MCF 10A (cell line): Measurements from ENCODE around the gene TAF6L. TPM values are rescaled to one million over a fixed set of nuclear protein-coding genes. Genes with fewer than 3 reads are reported as not detected.

Experiments
- BruUV-seq: library from RNA; stranded (reverse); fragments of 400-500 nt; replicated peaks from 2 replicates; lab custom pipeline; 2021; lab: Mats Ljungman, UMichigan
- CTCF ChIA-PET: fragments of 300-600 bp; sonication (Branson Sonifier 250); formaldehyde crosslinking; extraction: SDS; loops from one replicate; lab custom pipeline; 2021; ENCODE audit warnings: antibody characterized with exemption, inconsistent platforms; lab: Yijun Ruan, JAX
- POLR2A ChIA-PET: fragments of 300-600, 350-650 bp; sonication (Branson Sonifier 250); formaldehyde crosslinking; extraction: SDS; loops from one replicate; lab custom pipeline; 2020; ENCODE audit warnings: antibody characterized with exemption, inconsistent platforms; lab: Yijun Ruan, JAX
- DNase-seq: peaks from one replicate; pipeline ENCODE4 v3.0.0-alpha.2; 2018; ENCODE audit not compliant: unreplicated experiment
- H3K27ac Mint-ChIP-seq: one replicate; pipeline ENCODE4 v1.8.0; 2022; ENCODE audit warnings: mild to moderate bottlenecking, low read depth, mixed read lengths; ENCODE audit not compliant: unreplicated experiment
- H3K27me3 Mint-ChIP-seq: one replicate; pipeline ENCODE4 v1.8.0; 2022; ENCODE audit warnings: mixed read lengths; ENCODE audit not compliant: insufficient read depth, unreplicated experiment
- H3K36me3 Mint-ChIP-seq: one replicate; pipeline ENCODE4 v1.8.0; 2022; ENCODE audit warnings: mild to moderate bottlenecking, moderate library complexity, mixed read lengths; ENCODE audit not compliant: insufficient read depth, unreplicated experiment
- H3K4me1 Mint-ChIP-seq: one replicate; pipeline ENCODE4 v1.8.0; 2022; ENCODE audit warnings: mixed read lengths; ENCODE audit not compliant: insufficient read depth, unreplicated experiment
- H3K4me3 Mint-ChIP-seq: one replicate; pipeline ENCODE4 v1.8.0; 2022; ENCODE audit warnings: mild to moderate bottlenecking, moderate library complexity, mixed read lengths; ENCODE audit not compliant: unreplicated experiment
- H3K9me3 Mint-ChIP-seq: one replicate; pipeline ENCODE4 v1.8.0; 2022; ENCODE audit warnings: mixed read lengths; ENCODE audit not compliant: unreplicated experiment
- intact Hi-C: fragments of 100-400 bp; cut with micrococcal nuclease; formaldehyde crosslinking; loops from 2 replicates; pipeline ENCODE4 v1.14.1; 2022
- microRNA-seq: library from miRNA; unstranded; fragments of <30 nt; microRNA quantifications from one replicate; pipeline ENCODE4 v1.2.0, GENCODE V29; 2022
- total RNA-seq: library from RNA; stranded (reverse); gene quantifications from 2 replicates; pipeline ENCODE4 v1.2.3, GENCODE V29; 2022
- TF ChIP-seq, protein P1 (sequence below): fragments of 200-600 bp; IDR thresholded peaks from one replicate; pipeline ENCODE4 v1.8.0; 2022; ENCODE audit warnings: antibody characterized with exemption, mild to moderate bottlenecking; ENCODE audit not compliant: unreplicated experiment

Gene TAF6L
- total RNA-seq, 1 experiment from 2014 or later, result 11.6 TPM

GRCh38 chr11:62831520-62832335 is 60.5 kb downstream of the TAF6L start, which contains the start of gene STX5:
TSS of gene STX5 (minus strand) at chr11:62832051. CDS start at chr11:62831243, 808 bp downstream.
- ChIA-PET CTCF (interaction anchor here (0.6 to 0.8 kb wide), 3 partner anchors 60 to 985 kb away, joined by 3 read pairs; no protein-coding TSS in a partner anchor), POLR2A (interaction anchor here (0.6 to 3.8 kb wide), 45 partner anchors 8 to 1473 kb away, joined by 3 to 105 read pairs (median 5); partner anchors contain the start of genes B3GAT3, C11orf98, EEF1G and HNRNPUL2)
- Mint-ChIP-seq H3K9me3 (no peaks in the 10 kb centered on the region), H3K36me3 (peaks cover 50% of the 10 kb centered on the region), H3K4me3 (peak within 1 kb of the TSS; percentile 89), H3K4me1 (peaks cover 31% of the 10 kb centered on the region), H3K27me3 (no peaks in the 10 kb centered on the region), H3K27ac (peak within 1 kb of the TSS; percentile 99)
- TF ChIP-seq, protein P1, sequence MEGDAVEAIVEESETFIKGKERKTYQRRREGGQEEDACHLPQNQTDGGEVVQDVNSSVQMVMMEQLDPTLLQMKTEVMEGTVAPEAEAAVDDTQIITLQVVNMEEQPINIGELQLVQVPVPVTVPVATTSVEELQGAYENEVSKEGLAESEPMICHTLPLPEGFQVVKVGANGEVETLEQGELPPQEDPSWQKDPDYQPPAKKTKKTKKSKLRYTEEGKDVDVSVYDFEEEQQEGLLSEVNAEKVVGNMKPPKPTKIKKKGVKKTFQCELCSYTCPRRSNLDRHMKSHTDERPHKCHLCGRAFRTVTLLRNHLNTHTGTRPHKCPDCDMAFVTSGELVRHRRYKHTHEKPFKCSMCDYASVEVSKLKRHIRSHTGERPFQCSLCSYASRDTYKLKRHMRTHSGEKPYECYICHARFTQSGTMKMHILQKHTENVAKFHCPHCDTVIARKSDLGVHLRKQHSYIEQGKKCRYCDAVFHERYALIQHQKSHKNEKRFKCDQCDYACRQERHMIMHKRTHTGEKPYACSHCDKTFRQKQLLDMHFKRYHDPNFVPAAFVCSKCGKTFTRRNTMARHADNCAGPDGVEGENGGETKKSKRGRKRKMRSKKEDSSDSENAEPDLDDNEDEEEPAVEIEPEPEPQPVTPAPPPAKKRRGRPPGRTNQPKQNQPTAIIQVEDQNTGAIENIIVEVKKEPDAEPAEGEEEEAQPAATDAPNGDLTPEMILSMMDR, result no peak
- BruUV-seq, result TSS peak; percentile 62
- DNase-seq, result peak; percentile 98
- intact Hi-C loops, result loop anchor here (2.0 to 10.0 kb wide), 2 partner anchors 27 to 447 kb away; partner anchors contain the start of gene NXF1

DNA sequence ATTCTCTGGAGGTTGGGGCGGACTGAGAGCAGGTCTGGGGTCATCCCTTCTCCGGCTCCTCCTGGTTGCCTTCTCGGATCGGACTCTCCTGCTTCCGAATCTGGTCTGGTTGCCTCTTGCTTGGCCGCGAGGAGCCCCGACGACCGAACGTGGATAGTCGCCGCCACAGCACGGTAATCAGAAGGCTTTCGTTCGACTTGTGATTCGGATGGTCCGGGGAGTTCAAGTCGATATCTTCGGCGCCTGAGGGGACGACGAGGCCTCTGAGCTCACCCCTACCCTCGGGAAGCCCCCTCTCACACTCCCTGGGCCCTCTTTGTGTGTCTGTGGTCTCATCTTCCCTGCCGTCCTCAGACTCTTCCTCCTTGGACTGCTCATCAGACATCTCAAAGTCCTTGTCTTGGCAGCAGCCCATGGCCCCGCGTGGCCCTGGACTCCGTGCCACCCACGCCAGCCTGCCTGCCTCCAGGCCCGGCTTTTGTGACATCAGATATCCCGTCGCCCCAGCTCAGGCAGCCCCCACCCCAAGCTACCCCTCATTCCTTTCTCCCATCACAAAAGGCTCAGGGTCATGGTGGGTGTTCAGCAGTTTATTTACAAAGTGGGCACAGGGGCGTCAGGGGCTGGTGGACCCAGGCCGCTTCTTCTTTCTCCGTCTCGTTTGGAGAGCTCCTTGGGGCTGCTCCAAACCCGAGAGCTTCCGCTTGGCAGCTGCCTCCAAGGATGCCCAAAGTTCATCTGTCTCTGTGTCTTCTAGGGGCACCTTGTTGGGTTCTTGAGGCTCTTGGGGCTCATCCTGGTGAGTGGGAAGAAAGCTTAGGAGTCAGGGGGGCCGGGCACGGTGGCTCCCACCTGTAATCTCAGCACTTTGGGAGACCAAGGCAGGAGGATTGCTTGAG is 61.4 kb downstream of the TAF6L start, which contains the start of gene TEX54:
Gene TEX54, minus strand, starts transcription at position 506 of the 899 bp plus-strand sequence.
- intact Hi-C loops, result loop anchor here (2.0 to 10.0 kb wide), 2 partner anchors 28 to 448 kb away; partner anchors contain the start of gene NXF1
- CTCF ChIA-PET, result interaction anchor here (0.8 to 1.1 kb wide), 3 partner anchors 42 to 60 kb away, joined by 3 to 4 read pairs (median 3); no protein-coding TSS in a partner anchor
- POLR2A ChIA-PET, result interaction anchor here (0.6 to 3.8 kb wide), 37 partner anchors 8 to 1006 kb away, joined by 3 to 105 read pairs (median 6); partner anchors contain the start of genes B3GAT3, EEF1G, HNRNPUL2 and INTS5
- Mint-ChIP-seq H3K4me3 (peak within 1 kb of the TSS; percentile 89), H3K4me1 (peaks cover 32% of the 10 kb centered on the region), H3K27me3 (no peaks in the 10 kb centered on the region), H3K27ac (peak within 1 kb of the TSS; percentile 99), H3K36me3 (peaks cover 48% of the 10 kb centered on the region), H3K9me3 (no peaks in the 10 kb centered on the region)
- TSS peak; percentile 80 for BruUV-seq
- DNase-seq, result no peak
- TF ChIP-seq, protein P1, result no peak

DNA sequence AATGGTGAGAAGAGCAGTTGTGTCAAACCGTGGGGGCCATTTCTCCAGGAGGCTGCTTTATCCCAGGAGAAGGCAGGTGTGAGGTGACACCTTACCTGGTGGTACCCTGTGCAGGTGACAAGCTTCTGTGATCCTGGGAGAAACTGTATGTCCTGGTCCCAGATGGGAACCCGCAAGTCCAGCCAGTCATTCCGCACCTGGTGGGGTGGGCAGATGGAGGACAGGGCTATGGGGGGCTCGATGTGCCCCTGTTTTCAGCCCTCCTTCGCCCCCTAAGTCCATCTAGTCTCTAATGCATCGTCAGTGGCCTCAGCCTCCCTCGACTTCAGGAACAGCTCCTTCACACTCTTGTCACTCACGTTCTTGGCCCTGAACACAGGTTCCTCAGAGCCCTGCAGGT is 64.1 kb downstream of the TAF6L start:
- intact Hi-C loops, result loop anchor here (10.0 kb wide), 1 partner anchor 451 kb away; no protein-coding TSS in a partner anchor
- no TSS peak for BruUV-seq
- Mint-ChIP-seq H3K27ac (no peak overlapping the region), H3K9me3 (no peaks in the 10 kb centered on the region), H3K4me1 (peaks cover 30% of the 10 kb centered on the region), H3K27me3 (no peaks in the 10 kb centered on the region), H3K36me3 (peaks cover 49% of the 10 kb centered on the region), H3K4me3 (no peak overlapping the region)
- ChIA-PET POLR2A (interaction anchor here (1.0 to 1.7 kb wide), 2 partner anchors 29 to 30 kb away, joined by 3 to 4 read pairs; no protein-coding TSS in a partner anchor), CTCF (interaction anchor here (0.6 to 2.1 kb wide), 7 partner anchors 28 to 159 kb away, joined by 3 to 8 read pairs (median 3); no protein-coding TSS in a partner anchor)
- no peak for DNase-seq
- TF ChIP-seq, protein P1, result no peak

Small RNAs within 50 kb of the gene (microRNA-seq; reads per million reads assigned to microRNA genes)
- gene MIR6514, result 1.6 reads per million, percentile 10 among the genes with 10 or more reads in this experiment
- 0.40 reads per million for gene MIR6748

Other genes starting within 250 kb of the TAF6L start
- 416 and 429 TPM in 2 replicates for gene AHNAK, start 224.6 kb upstream of the TAF6L start, total RNA-seq
- gene EEF1G, start 197.5 kb upstream of the TAF6L start, total RNA-seq, result 1,510 and 1,855 TPM in 2 replicates
- gene TUT1, start 179.9 kb upstream of the TAF6L start, total RNA-seq, result 26.0 and 28.3 TPM in 2 replicates
- gene MTA2, start 169.5 kb upstream of the TAF6L start, total RNA-seq, result 139 and 176 TPM in 2 replicates
- gene EML3, start 158.6 kb upstream of the TAF6L start, total RNA-seq, result 33.9 and 43.7 TPM in 2 replicates
- 2.5 and 2.9 TPM in 2 replicates for gene ROM1, start 158.1 kb upstream of the TAF6L start, total RNA-seq
- gene B3GAT3, start 149.4 kb upstream of the TAF6L start, total RNA-seq, result 40.1 and 42.4 TPM in 2 replicates
- 364 and 374 TPM in 2 replicates for gene GANAB, start 124.8 kb upstream of the TAF6L start, total RNA-seq
- gene INTS5, start 118.1 kb upstream of the TAF6L start, total RNA-seq, result 17.4 and 19.3 TPM in 2 replicates
- gene C11orf98, start 106.2 kb upstream of the TAF6L start, total RNA-seq, result 81.2 and 91.6 TPM in 2 replicates
- gene CSKMT, start 106.1 kb upstream of the TAF6L start, total RNA-seq, result 15.4 and 31.2 TPM in 2 replicates
- 11.6 and 13.8 TPM in 2 replicates for gene UQCC3, start 99.7 kb upstream of the TAF6L start, total RNA-seq
- 8.3 and 8.7 TPM in 2 replicates for gene LBHD1, start 99.1 kb upstream of the TAF6L start, total RNA-seq
- 146 and 153 TPM in 2 replicates for gene UBXN1, start 92.3 kb upstream of the TAF6L start, total RNA-seq
- 0.42 and 0.81 TPM in 2 replicates for gene LRRN4CL, start 81.9 kb upstream of the TAF6L start, total RNA-seq
- 33.1 and 46.6 TPM in 2 replicates for gene BSCL2, start 64.0 kb upstream of the TAF6L start, total RNA-seq
- gene GNG3, start 63.7 kb upstream of the TAF6L start, total RNA-seq, result not detected in 2 replicates
- 36.4 and 36.6 TPM in 2 replicates for gene HNRNPUL2, start 43.9 kb upstream of the TAF6L start, total RNA-seq
- gene TTC9C, start 42.9 kb upstream of the TAF6L start, total RNA-seq, result 27.3 and 31.9 TPM in 2 replicates
- 7.1 and 11.6 TPM in 2 replicates for gene ZBTB3, start 17.2 kb upstream of the TAF6L start, total RNA-seq
- 95.0 and 95.1 TPM in 2 replicates for gene POLR2G, start 9.8 kb upstream of the TAF6L start, total RNA-seq
- 45.1 and 47.8 TPM in 2 replicates for gene TMEM179B, start 16.0 kb downstream of the TAF6L start, total RNA-seq
- gene TMEM223, start 20.6 kb downstream of the TAF6L start, total RNA-seq, result 9.6 and 9.9 TPM in 2 replicates
- gene NXF1, start 34.0 kb downstream of the TAF6L start, total RNA-seq, result 47.6 and 53.3 TPM in 2 replicates
- 71.8 and 72.0 TPM in 2 replicates for gene STX5, start 60.7 kb downstream of the TAF6L start, total RNA-seq
- not detected in 2 replicates for gene TEX54, start 61.4 kb downstream of the TAF6L start, total RNA-seq
- gene WDR74, start 68.2 kb downstream of the TAF6L start, total RNA-seq, result 91.3 and 115 TPM in 2 replicates
- gene SLC3A2, start 109.5 kb downstream of the TAF6L start, total RNA-seq, result 838 and 896 TPM in 2 replicates
- not detected in 2 replicates for gene CHRM1, start 150.0 kb downstream of the TAF6L start, total RNA-seq
- gene SLC22A6, start 213.6 kb downstream of the TAF6L start, total RNA-seq, result not detected in 2 replicates
- gene SLC22A8, start 244.4 kb downstream of the TAF6L start, total RNA-seq, result not detected in 2 replicates